BLaER1 treated with 17β-estradiol and CSF1 and Interleukin-3, amounts not matched to agents 10 nM and 100 nM (cell line): ENCODE results near the gene RCOR1.
A peak's percentile ranks its signal among the peaks of the same experiment; 100 is the strongest.

Source experiments
- H3K27ac ChIP-seq, 11 experiments: shearing (Covaris generic); formaldehyde crosslinking; 2 replicates each; pipeline ENCODE4 v1.8.1; 2022
- H3K27me3 ChIP-seq, 11 experiments: shearing (Covaris generic); formaldehyde crosslinking; 2 replicates each; pipeline ENCODE4 v1.8.1; 2022
- H3K36me3 ChIP-seq, 11 experiments: shearing (Covaris generic); formaldehyde crosslinking; 2 replicates each; pipeline ENCODE4 v1.8.1; 2022
- H3K4me1 ChIP-seq, 10 experiments: shearing (Covaris generic); formaldehyde crosslinking; 2 replicates each; pipeline ENCODE4 v1.8.1; 2022
- H3K4me2 ChIP-seq, 11 experiments: shearing (Covaris generic); formaldehyde crosslinking; 2 replicates each; pipeline ENCODE4 v1.8.1; 2022
- H3K4me3 ChIP-seq, 10 experiments: shearing (Covaris generic); formaldehyde crosslinking; 2 replicates each; pipeline ENCODE4 v1.8.1; 2022
- H3K9ac ChIP-seq, 11 experiments: shearing (Covaris generic); formaldehyde crosslinking; 2 replicates each; pipeline ENCODE4 v1.8.1; 2022
- H3K9me3 ChIP-seq, 11 experiments: shearing (Covaris generic); formaldehyde crosslinking; replicated peaks in 1 of 11; 2 replicates each; pipeline ENCODE4 v1.8.1; 2022
- H4K20me1 ChIP-seq, 11 experiments: shearing (Covaris generic); formaldehyde crosslinking; 2 replicates each; pipeline ENCODE4 v1.8.1; 2022
- Cebpa-rat ChIP-seq, 11 experiments: shearing (Covaris generic); IDR thresholded peaks; 2 replicates each; pipeline ENCODE4 v1.8.1; 2022

Gene RCOR1

GRCh38 chr14:102659797-102660196 is 67.3 kb downstream of the RCOR1 start:
- H3K27me3 ChIP-seq, result no peaks in the 10 kb centered on the region
- no peak overlapping the region for H3K4me3 ChIP-seq
- peaks cover 16 to 90% (median 27%) of the 10 kb centered on the region in 10 experiments; a peak in 18 of 20 replicates for H3K4me1 ChIP-seq
- H3K4me2 ChIP-seq, result peak overlapping the region in 10 of 11 experiments; percentile 3 to 54 (median 27); a peak in 17 of 22 replicates
- H4K20me1 ChIP-seq, result peaks cover 97 to 100% (median 100%) of the 10 kb centered on the region in 11 experiments
- H3K9me3 ChIP-seq, result peaks cover 0 to 6% (median 0%) of the 10 kb centered on the region in 11 experiments; a peak in 1 of 22 replicates
- no peak overlapping the region for H3K9ac ChIP-seq
- no peak overlapping the region for H3K27ac ChIP-seq
- TF ChIP-seq Cebpa-rat (IDR thresholded peaks at IDR 0.05), result no peak
- peaks cover 5 to 59% (median 34%) of the 10 kb centered on the region in 11 experiments; a peak in 17 of 22 replicates for H3K36me3 ChIP-seq

- Histone ChIP-seq H3K9me3 (peaks cover 0 to 7% (median 0%) of the 10 kb centered on the region in 11 experiments; a peak in 3 of 22 replicates), H3K27me3 (no peaks in the 10 kb centered on the region), H3K4me2 (peak overlapping the region in 2 of 11 experiments; percentile 25 to 46; a peak in 3 of 22 replicates), H3K4me3 (no peak overlapping the region), H3K27ac (no peak overlapping the region), H3K36me3 (peaks cover 5 to 77% (median 41%) of the 10 kb centered on the region in 11 experiments; a peak in 20 of 22 replicates), H3K4me1 (peaks cover 16 to 86% (median 24%) of the 10 kb centered on the region in 10 experiments; a peak in 17 of 20 replicates), H4K20me1 (peaks cover 92 to 100% (median 100%) of the 10 kb centered on the region in 11 experiments), H3K9ac (no peak overlapping the region)
- no peak for TF ChIP-seq Cebpa-rat (IDR thresholded peaks at IDR 0.05)
Observed at GRCh38 chr14:102661614-102662013, 69.2 kb downstream of the RCOR1 start.

GRCh38 chr14:102662636-102663430 is 70.4 kb downstream of the RCOR1 start:
- peaks cover 92 to 100% (median 100%) of the 10 kb centered on the region in 11 experiments for H4K20me1 ChIP-seq
- peak overlapping the region in 3 of 11 experiments; percentile 10 to 46 (median 33); a peak in 5 of 22 replicates for H3K4me2 ChIP-seq
- H3K27ac ChIP-seq, result no peak overlapping the region
- TF ChIP-seq Cebpa-rat (IDR thresholded peaks at IDR 0.05), result no peak
- peaks cover 0 to 7% (median 0%) of the 10 kb centered on the region in 11 experiments; a peak in 3 of 22 replicates for H3K9me3 ChIP-seq
- no peak overlapping the region for H3K4me3 ChIP-seq
- no peak overlapping the region for H3K9ac ChIP-seq
- H3K36me3 ChIP-seq, result peaks cover 5 to 88% (median 44%) of the 10 kb centered on the region in 11 experiments; a peak in 20 of 22 replicates
- no peaks in the 10 kb centered on the region for H3K27me3 ChIP-seq
- H3K4me1 ChIP-seq, result peaks cover 19 to 94% (median 29%) of the 10 kb centered on the region in 10 experiments; a peak in 17 of 20 replicates

- H3K36me3 ChIP-seq, result peaks cover 5 to 88% (median 48%) of the 10 kb centered on the region in 11 experiments; a peak in 20 of 22 replicates
- H3K4me3 ChIP-seq, result no peak overlapping the region
- no peak overlapping the region for H3K27ac ChIP-seq
- peak overlapping the region in 2 of 11 experiments; percentile 33 to 46; a peak in 2 of 22 replicates for H3K4me2 ChIP-seq
- H4K20me1 ChIP-seq, result peaks cover 92 to 100% (median 100%) of the 10 kb centered on the region in 11 experiments
- H3K9me3 ChIP-seq, result peaks cover 0 to 7% (median 0%) of the 10 kb centered on the region in 11 experiments; a peak in 3 of 22 replicates
- H3K9ac ChIP-seq, result no peak overlapping the region
- peaks cover 19 to 95% (median 31%) of the 10 kb centered on the region in 10 experiments; a peak in 17 of 20 replicates for H3K4me1 ChIP-seq
- H3K27me3 ChIP-seq, result no peaks in the 10 kb centered on the region
- no peak for TF ChIP-seq Cebpa-rat (IDR thresholded peaks at IDR 0.05)
Observed at GRCh38 chr14:102663440-102663839, 71.0 kb downstream of the RCOR1 start.

GRCh38 chr14:102665621-102666020 is 73.2 kb downstream of the RCOR1 start:
- Histone ChIP-seq H3K4me1 (peaks cover 0 to 79% (median 21%) of the 10 kb centered on the region in 10 experiments; a peak in 13 of 20 replicates), H3K27me3 (no peaks in the 10 kb centered on the region), H3K9ac (no peak overlapping the region), H3K4me3 (no peak overlapping the region), H3K36me3 (peaks cover 5 to 90% (median 58%) of the 10 kb centered on the region in 11 experiments; a peak in 21 of 22 replicates), H3K4me2 (peak overlapping the region in 3 of 11 experiments; percentile 27 to 60 (median 56); a peak in 4 of 22 replicates), H3K27ac (no peak overlapping the region; a peak in 1 of 22 replicates), H3K9me3 (peaks cover 0 to 12% (median 0%) of the 10 kb centered on the region in 11 experiments; a peak in 6 of 22 replicates), H4K20me1 (peaks cover 89 to 100% (median 100%) of the 10 kb centered on the region in 11 experiments)
- no peak for TF ChIP-seq Cebpa-rat (IDR thresholded peaks at IDR 0.05)

DNA sequence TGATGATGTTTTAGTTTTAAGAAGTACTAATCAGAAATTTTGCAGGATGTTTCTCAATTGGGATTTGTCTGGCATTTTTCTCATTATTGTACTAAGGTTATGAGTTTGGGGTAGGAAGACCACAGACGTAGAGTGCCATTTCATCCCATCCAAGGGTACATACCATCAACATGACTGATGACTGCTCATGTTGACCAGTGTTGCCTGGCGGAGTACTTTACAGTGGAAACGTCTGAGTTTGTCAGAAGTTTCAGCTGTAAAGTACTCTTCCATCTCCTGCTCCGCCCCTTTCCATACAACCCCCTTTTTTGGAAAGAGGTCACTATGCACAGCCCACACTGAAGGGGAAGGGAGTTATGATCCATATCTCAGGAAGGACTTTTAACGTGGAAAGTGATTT is 74.2 kb downstream of the RCOR1 start:
- H3K9ac ChIP-seq, result no peak overlapping the region
- H4K20me1 ChIP-seq, result peaks cover 87 to 100% (median 100%) of the 10 kb centered on the region in 11 experiments
- H3K4me2 ChIP-seq, result peak overlapping the region in 3 of 11 experiments; percentile 5 to 56 (median 15); a peak in 2 of 22 replicates
- peaks cover 5 to 90% (median 59%) of the 10 kb centered on the region in 11 experiments; a peak in 21 of 22 replicates for H3K36me3 ChIP-seq
- H3K27ac ChIP-seq, result no peak overlapping the region
- no peak overlapping the region for H3K4me3 ChIP-seq
- H3K4me1 ChIP-seq, result peaks cover 0 to 72% (median 20%) of the 10 kb centered on the region in 10 experiments; a peak in 13 of 20 replicates
- no peak for TF ChIP-seq Cebpa-rat (IDR thresholded peaks at IDR 0.05)
- H3K27me3 ChIP-seq, result no peaks in the 10 kb centered on the region
- peaks cover 0 to 21% (median 10%) of the 10 kb centered on the region in 11 experiments; a peak in 18 of 22 replicates for H3K9me3 ChIP-seq

- peaks cover 77 to 100% (median 91%) of the 10 kb centered on the region in 11 experiments for H4K20me1 ChIP-seq
- peaks cover 0 to 32% (median 21%) of the 10 kb centered on the region in 11 experiments; a peak in 19 of 22 replicates for H3K9me3 ChIP-seq
- no peak overlapping the region for H3K27ac ChIP-seq
- peak overlapping the region in 3 of 11 experiments; percentile 7 to 56 (median 15); a peak in 4 of 22 replicates for H3K4me2 ChIP-seq
- no peak overlapping the region for H3K4me3 ChIP-seq
- H3K27me3 ChIP-seq, result no peaks in the 10 kb centered on the region
- H3K4me1 ChIP-seq, result peaks cover 0 to 61% (median 13%) of the 10 kb centered on the region in 10 experiments; a peak in 13 of 20 replicates
- peaks cover 5 to 90% (median 65%) of the 10 kb centered on the region in 11 experiments; a peak in 21 of 22 replicates for H3K36me3 ChIP-seq
- no peak for TF ChIP-seq Cebpa-rat (IDR thresholded peaks at IDR 0.05)
- no peak overlapping the region for H3K9ac ChIP-seq
Observed at GRCh38 chr14:102667703-102668102, 75.3 kb downstream of the RCOR1 start.

- H3K27me3 ChIP-seq, result no peaks in the 10 kb centered on the region
- no peak overlapping the region for H3K27ac ChIP-seq
- peak overlapping the region in 3 of 11 experiments; percentile 7 to 56 (median 15); a peak in 3 of 22 replicates for H3K4me2 ChIP-seq
- peaks cover 0 to 54% (median 10%) of the 10 kb centered on the region in 10 experiments; a peak in 11 of 20 replicates for H3K4me1 ChIP-seq
- peaks cover 70 to 100% (median 84%) of the 10 kb centered on the region in 11 experiments for H4K20me1 ChIP-seq
- no peak for TF ChIP-seq Cebpa-rat (IDR thresholded peaks at IDR 0.05)
- no peak overlapping the region for H3K4me3 ChIP-seq
- H3K9me3 ChIP-seq, result peaks cover 0 to 37% (median 28%) of the 10 kb centered on the region in 11 experiments; a peak in 19 of 22 replicates
- peaks cover 8 to 90% (median 71%) of the 10 kb centered on the region in 11 experiments; a peak in 21 of 22 replicates for H3K36me3 ChIP-seq
- H3K9ac ChIP-seq, result no peak overlapping the region
Observed at GRCh38 chr14:102668291-102668873, 75.9 kb downstream of the RCOR1 start.
